Fibroblast of skin of abdomen (primary cell): ENCODE measurements around the gene CBLB.

Source experiments
- DNase-seq: peaks from one replicate; pipeline ENCODE4 v3.0.0-alpha.2; 2013

CBLB gene

DNA sequence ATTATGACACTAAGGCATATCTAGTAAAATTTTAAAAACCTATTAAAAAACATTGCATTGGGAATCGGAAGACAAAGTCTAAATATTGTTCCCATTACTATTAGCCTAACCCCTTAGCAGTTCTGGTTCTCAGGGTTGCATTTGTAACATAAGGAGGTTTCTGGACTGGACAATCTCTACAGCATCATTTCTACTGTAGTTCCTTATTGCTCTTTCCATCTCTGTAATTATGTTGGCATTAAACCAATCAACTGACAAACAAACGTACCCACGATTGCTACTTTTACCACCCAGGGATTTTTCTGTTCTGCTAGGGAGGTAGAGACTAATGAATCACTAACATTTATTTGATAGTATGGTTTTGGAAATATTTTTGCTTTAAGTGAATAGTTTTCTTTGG lies 190.8 kb downstream of the CBLB start:
- DNase-seq = no peak

DNA sequence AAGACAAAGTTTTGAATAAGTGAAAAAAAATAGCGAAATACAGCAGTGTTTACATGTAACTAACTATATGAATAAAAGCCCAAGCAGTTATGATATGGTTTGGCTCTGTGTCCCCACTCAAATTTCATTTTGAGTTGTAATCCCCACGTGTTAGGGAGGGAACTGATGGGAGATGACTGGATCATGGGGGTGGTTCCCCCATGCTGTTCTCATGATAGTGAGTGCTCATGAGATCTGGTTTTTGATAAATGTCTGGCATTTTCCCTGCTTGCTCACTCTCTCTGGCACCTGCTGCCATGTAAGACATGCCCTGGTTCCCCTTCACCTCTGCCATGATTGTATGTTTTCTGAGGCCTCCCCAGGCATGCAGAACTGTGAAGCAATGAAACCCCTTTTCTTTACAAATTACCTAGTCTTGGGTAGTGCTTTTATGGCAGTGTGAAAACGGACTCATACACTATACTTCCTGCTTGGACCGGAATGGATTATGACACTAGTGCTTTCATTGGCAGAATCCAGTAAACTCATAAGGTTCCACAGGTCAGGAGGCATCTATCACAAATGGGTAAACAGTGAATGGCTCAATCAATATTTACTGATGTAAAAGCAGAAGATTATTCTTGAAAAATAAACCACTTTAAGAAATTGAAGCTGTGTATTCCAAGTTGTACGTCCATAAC lies 192.1 kb downstream of the CBLB start:
- no peak for DNase-seq

DNA sequence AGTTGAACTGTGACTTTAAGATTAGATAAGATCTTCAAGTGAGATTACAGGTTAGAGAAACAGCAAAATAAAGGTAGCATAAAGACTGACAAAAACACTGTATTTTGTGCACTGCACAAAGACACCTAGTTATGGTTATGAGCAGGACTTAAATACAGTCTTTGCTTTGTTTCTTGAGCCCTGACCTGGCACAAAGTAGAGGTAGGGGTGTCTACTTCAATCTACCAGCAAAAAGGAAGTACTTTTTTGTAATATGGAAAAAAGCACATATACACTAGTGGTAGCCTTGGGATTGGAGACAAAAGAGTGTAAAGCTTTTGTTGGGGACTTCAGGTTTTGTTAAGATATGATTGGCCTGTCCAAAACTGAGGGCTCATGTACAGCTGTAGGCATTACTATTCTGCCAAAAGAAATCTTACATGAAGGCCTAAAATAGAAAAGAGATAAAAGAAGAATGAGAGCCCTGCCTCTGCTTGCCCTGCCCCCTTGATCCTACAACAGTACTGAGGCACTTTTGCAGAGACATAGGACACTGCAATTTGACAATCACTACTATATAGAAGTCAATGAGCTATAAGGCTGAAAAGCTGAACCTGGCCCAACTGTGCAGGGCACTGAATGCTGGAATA lies 194.3 kb downstream of the CBLB start:
- no peak for DNase-seq

DNA sequence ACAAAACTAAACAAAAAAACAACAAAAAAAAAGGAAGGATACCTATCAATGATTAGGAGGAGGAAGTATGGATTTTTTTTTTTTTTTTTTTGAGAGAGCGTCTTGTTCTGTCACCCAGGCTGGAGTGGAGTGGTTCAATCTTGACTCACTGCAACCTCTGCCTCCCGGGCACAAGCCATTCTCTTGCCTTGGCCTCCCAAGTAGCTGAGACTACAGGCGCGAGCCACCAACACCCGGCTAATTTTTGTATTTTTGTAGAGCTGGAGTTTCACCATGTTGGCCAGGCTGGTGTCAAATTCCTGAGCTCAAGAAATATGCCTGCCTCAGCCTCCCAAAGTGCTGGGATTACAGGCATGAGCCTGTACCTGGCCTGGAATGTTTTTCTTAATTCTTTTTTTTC lies 195.8 kb downstream of the CBLB start:
- DNase-seq = no peak

DNA sequence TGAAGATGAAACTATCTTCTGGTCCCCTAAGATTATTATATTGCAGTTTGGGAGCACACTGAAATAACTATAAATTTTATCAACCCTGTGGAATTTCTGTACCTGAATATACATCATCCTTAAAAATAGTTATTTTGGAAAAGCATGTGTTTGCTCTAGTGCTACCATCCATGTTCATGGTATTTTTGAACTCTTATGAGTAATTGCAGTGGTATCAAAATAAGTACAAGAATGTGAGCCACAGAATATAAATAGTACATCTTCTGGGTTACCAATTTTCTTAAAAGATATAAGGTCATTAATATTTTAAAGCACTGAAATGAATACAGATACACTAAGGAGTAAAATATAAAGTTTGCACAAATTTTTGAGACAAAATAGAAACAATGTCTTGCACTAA lies 206.5 kb downstream of the CBLB start:
- no peak for DNase-seq

DNA sequence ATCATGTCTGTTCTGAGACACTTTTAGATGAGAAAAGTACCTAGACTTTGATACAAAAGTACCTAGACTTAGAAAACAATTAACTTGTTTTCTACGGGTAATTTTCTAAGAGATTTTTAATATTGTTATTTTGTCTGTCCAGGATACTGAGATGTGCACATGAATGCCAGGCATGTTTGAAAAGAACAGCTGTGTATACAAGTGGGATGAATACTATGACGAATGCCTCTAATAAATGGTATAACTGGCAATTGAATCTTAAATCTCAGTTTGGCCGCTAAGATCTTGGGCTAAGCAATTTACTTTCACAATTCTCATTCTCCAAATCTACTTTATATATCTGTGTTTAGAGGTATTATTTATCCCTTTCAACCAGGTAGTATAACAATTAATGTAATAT lies 207.4 kb downstream of the CBLB start:
- DNase-seq = no peak

DNA sequence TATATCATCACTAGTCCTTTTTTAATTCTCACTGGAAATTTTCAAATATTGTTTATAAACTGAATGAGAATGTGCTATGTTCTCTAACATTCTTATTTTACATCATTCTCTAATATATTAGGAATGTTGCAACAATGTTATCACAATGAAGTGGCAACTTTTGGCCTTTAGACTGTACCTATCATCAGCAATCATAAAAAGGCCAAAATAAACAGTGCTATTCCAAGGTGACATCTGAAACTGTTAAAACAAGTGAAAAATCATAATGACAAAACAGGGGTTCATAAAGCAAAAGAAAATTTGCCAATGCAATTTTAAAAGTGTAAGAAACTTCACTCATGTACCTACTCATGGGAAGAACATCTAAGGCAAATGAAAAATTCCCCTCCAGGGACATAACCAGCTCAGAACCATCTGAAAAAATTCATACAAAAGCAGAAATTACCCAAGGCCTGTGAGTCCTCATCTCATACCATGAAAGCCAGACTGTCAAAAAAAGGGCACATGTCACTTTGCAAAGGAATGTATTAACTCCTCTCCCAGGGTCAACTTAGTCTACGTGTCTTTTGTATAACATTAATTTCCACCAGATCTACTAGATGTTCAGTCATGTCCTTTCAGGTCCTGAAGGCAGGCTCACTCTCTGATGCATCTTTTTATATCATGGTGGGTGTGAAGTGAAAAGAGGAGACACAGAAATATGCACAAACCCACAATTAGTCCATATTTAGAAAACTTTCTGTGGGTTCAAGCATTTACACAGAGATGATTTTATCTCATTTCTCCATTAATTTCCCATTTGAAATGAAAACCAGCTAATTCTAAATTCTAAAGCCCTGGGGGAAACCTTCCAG lies 211.9 kb downstream of the CBLB start:
- DNase-seq = no peak

DNA sequence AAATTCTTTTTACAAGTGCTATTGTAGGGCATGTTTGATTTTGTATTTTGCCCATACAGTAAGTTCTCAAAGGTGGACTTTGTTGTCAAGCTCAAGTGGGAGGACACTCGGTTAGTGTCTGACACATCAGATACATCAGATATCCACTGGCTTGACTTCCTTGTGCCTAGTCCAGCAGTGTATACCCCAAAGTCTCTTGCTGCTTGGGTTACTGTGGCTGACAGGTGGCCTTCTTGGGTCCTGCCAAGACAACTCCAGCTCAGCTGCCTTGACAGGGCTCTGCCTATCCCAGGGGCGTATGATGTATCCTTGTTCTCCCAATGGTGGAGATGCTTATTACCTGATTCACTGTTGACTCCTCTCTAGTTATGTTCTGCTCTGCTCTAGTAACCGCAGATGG lies 214.9 kb downstream of the CBLB start:
- no peak for DNase-seq

DNA sequence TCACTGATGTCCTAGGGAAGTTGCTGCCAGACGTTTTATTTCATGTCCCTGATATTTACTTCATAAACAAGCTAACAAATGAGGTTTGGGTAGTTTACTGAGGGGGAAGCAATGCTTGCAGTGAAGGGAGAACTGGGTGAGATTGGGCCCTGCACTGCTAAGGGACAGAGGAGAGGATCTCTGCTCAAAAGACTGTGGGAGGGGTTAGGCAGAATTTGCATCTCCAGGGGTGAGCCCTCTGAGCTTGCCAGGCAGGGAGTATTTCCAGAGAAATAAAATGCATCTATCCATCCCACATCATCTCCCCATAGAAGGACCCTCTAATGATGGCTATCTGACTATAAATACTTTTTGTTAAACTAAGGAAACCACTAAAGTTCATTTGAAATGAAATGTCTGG lies 215.6 kb downstream of the CBLB start:
- DNase-seq = no peak

DNA sequence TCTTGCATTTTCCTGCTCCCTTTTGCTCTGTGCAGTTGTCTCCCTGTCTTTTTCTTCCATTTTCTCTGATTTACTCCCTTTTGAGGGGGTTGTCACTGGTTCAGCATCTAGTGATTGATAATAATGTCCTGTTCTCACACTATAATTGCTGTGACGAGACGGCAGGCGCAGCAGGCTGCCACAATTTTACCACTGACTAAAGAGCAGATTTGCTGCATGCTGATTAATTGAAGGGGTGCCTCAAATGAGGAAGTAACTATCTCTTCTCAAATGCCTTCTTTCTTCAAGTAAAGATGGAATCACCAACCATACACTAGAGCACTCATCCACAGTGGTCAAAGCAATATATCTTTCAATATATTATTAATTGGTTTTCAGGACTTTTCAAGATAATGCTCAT lies 219.3 kb downstream of the CBLB start:
- no peak for DNase-seq

DNA sequence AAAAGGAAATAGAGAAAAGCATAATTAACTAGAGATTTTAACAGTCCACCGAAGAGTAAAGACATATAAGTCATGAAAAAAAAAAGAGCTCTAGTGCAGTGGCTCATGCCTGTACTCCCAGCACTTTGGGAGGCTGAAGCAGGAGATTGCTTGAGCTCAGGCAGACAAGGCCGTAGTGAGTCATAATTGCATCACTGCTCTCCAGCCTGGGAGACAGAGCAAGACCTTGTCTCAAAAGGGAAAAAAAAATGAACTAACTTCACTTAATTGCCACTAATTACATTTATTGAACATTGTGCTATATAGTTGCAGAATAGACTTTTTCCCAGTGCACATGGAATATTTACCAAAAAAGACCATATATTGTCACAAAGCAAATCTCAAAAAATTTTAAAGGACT lies 221.8 kb downstream of the CBLB start:
- DNase-seq = peak; percentile 94

DNA sequence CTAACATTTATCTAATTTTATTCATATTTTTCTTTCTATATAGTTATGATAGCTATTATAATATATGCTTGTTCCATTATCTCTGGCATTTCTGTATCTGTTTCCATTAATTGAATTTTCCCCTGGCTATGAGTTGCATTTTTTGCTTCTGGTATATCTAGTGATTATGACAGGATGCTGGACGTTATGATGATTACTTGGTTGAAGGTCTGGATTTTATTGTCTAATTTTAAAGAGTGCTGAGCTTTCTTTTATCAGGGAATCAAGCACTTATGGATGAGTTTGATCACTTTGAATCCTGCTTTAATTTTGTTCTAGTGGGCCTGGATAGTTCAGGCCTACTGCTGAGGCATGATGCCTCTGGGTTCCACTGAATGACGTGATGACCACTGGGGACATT lies 229.7 kb downstream of the CBLB start:
- DNase-seq = no peak

DNA sequence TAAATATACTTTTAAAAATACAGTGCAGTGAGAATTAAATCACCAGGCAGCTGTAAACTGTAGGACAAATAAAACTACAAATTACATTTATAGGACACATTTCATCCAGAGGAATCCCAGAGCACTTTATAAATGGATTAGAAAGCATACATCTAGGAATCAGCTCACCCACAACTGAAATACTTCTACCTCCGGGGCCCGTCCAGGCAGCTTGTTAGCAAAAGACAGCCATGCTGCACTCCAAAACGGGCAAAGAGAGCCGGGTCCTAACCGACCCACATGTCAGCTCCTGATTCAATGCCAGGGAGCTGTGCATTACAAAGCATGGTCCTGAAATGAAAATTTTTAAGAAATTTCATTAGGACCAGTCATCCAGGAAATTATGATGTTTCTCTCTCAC lies 234.1 kb downstream of the CBLB start:
- DNase-seq = no peak

DNA sequence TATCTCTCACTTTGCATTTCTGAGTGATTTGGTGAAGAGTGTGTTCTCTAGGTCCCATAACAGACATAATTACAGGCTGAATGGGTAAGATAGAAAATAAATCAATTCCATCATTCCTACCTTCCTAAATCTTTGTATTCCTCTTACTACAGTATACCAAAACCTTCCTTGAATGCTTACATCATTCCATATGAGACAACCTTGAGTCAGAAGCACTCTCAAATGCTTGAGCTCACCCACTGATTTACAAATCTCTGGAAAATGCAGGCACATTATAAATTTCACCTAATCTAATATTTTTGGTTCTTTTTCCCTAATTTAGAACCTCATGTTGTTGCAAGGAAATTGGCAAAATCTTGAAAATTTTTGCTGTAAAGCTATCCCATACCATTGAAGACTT lies 239.1 kb downstream of the CBLB start:
- peak; percentile 32 for DNase-seq

DNA sequence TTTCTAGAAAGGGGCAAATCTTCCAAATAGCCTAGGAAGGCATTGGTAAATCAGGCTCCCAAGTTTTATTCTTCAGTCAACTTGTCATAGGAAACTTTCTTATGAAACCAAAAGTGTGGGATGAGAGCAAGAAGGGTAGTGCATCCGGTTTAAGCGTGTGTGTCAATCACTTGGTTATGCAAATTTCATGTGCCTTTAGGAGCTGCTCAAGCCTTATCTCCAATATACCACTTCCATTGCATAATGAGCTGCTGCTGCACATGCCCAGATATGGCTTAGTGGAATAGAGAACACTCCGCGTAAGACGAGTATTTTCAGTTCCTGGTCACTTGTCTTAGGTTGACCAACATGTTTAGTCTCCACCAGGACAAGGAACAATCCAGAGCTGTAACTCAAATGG lies 242.1 kb downstream of the CBLB start:
- no peak for DNase-seq

DNA sequence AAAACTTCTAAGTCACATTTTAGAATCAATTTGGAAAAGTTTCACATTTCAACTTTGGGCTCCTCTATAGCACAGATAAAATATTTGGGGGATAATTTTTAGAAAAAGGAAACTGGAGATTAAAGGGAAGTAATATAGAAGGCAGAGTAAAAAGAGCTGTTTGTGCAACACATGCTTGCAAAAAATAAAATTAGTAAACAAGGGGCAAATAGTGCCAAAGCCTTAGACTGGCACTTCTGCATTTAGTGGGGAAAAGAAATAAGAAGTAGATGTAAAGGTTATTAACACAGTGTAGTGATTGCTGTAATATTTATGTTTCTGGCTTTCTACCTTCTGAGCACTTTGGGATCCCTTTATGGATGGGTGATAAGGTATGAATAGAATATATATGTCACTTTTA lies 246.6 kb downstream of the CBLB start:
- DNase-seq = no peak

DNA sequence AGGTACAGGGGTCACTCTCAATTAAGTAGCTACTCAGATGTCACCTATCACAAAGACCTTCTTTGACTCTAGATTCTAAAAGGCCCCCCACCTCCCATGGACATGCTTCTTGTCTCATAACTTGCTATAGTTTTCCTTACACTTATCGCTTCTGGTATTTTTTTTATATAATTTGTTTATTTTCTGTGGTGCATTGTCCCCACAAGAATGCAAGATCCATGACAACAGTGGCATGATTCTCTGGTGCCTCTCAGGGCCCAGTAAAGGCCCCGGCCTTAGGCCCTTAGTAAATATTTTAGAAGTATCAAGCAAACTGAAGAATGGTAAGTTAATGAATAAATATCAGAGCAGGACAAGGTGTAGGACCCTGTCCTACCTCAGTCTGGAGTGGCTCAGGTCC lies 248.6 kb downstream of the CBLB start:
- DNase-seq = no peak

DNA sequence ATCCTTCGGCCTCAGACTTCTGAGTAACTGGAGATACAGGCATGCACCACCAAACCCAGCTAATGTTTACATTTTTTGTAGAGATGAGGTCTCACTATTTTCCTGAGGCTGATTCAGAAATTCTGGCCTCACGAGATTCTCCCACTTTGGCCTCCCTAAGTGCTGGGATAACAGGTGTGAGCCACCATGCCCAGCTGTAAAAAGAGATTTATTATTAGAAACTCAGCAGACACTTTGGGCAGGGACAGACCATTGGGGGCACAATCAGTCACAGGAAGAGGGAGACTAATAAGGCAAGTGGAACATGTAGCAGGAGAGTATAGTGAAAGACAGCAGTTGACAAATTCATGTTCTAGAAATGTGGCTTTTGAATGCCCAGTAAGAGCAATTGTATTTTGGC lies 249.2 kb downstream of the CBLB start:
- DNase-seq = no peak

DNA sequence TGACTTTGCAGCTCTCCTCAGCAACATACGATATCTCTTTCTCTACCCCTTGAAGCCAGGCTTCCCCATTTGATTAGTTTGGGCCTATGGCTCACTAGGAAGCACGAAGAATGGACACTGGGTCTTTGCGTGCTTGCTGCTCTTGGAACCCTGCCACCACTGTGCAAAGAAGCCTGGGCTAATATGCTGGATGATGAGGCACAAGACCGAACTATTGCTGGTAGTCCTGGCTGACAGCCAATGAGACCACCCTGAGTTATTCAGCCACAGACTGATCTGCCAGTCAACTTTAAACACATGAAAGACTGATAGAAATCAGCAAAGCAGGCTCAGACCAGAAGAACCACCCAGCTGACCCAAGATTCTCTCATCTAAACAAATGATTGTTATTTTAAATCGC lies 250.3 kb downstream of the CBLB start:
- no peak for DNase-seq

DNA sequence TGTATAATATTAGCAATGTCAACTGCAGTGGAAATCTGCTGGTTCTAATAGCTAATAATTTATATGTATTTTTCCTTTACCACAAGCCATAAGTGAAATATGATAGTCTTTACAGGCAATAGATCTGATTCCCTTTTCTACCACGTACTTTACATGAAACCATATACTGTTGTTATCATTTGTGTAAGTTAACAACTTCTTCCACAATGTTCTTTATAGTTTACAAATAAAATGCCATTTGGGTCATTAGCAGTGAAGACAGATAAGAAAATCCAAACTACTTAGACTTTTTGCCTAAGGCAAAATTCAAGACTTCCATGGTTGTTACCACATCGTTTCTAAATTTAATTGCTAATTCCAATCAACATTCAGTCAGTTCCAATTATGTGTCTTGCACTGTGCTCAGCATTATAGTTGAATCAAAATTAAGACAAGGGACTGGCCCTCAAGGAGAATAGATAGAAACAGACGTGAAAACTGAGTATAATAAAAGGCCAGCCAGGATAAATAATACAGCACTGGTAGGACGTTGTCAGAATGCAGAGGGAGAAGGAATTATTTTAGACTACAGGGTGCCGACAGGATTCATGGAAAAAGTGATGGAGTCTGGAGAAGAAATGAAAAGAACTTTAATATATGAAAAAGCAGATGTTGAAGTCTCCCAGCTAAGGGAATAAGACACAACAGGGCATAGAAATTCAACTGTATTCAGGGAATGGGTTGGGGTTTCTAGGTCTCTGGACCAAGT lies 252.3 kb downstream of the CBLB start:
- no peak for DNase-seq

DNA sequence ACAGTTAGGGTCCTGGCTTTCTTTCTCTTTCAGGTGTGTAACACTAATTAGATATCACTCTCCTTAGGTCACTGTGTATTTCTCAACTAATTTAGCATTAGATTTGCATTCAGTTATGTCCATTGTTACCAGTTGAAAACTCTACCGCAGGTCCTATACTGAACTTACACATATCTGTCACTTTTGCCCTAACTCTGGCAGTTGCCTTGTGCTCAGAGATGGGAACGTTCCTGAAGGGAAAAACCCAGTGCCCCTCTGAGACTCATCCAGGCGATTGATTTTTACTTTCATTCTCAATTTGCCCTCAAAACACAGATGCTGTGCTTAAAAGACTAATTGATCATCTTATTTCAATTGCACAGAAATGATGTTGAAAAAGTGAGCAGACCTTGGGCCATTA lies 253.0 kb downstream of the CBLB start:
- DNase-seq = no peak

DNA sequence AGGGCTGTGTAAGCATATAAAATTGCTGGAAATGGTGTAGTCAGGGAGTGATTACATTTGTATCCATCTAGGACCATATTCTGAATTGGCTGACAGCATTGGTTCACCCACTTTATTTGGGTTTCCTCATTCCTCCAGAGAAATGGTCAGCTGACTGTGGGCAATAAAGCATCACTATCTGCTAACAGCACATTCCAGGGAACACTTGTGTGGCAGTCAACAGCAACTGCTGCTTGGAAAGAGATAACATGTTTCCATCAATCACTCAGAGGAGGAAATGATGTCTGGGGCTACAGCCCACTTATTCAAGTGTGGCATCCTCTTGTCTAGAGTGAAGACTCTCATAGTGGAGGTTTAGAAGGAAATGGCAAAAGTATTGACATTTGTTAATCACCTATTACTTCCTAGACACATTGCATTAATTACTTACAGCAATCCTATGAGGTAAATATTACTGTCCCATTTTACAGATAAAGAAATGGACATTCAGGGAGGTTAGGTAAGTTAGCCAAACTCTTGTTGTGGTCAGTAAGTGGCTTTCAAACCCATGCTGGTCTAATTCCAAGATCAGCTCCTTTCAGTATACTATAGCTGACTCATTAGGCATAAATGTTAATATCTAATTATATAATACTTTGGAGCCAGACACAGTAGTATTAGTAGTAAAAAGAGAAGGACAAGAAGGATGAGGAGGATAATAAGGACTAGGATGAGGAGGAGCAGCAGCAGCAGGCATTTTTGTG lies 254.4 kb downstream of the CBLB start:
- DNase-seq = peak; percentile 34
